K562 (cell line): ENCODE data around the gene SLC23A2. TPM values are rescaled to one million over a fixed set of nuclear protein-coding genes. Genes with fewer than 3 reads are reported as not detected.

Experiments used
- ATAC-seq: fragments of 200-7000 bp; cut with Tn5 transposase; 3 replicates; pipeline ENCODE4 v1.9.1; 2020; ENCODE audit warnings: moderate library complexity
- BruUV-seq: library from RNA; stranded (reverse); fragments of 400-500 nt; replicated peaks from 2 replicates; lab custom pipeline; 2021; lab: Mats Ljungman, UMichigan
- CTCF ChIA-PET: fragments of 300-600 bp; formaldehyde crosslinking; extraction: SDS; loops from one replicate; lab custom pipeline; 2021; ENCODE audit warnings: low intra/inter-chr PET ratio; lab: Yijun Ruan, JAX
- POLR2A ChIA-PET: fragments of 300-600, 350-650 bp; sonication (Branson Sonifier 250); formaldehyde crosslinking; extraction: SDS; loops from one replicate; lab custom pipeline; 2021; ENCODE audit warnings: antibody characterized with exemption, inconsistent platforms; lab: Yijun Ruan, JAX
- DNase-seq, 4 experiments: peaks; one replicate each; pipeline versions ENCODE4 v3.0.0 to v3.0.0-alpha.2; 2011 to 2018; ENCODE audit warnings: low spot score in 3 of 4, mixed read lengths in 3 of 4; ENCODE audit errors: extremely low read depth in 1 of 4
- FAIRE-seq: peaks from 2 replicates; lab custom pipeline; 2011; peaks lifted over from hg19 to GRCh38; lab: Jason Lieb, UNC
- H2AFZ ChIP-seq: 2 replicates; pipeline ENCODE4 v1.6.0; 2011; ENCODE audit warnings: low read depth, low read length, control low read depth, inconsistent platforms
- H3K27ac ChIP-seq: fragments of 200-600 bp; 3 replicates; pipeline ENCODE4 v1.8.0; 2011; ENCODE audit warnings: low read depth, mild to moderate bottlenecking, control low read depth, inconsistent platforms, low read length, moderate library complexity, mixed read lengths; ENCODE audit errors: extremely low read depth
- H3K27me3 ChIP-seq, 2 experiments: fragments of 300-600 bp in 1 of 2; 2 replicates in 1 of 2; 3 replicates in 1 of 2; pipeline versions ENCODE4 v1.6.0 to v1.8.0; 2011; ENCODE audit warnings: inconsistent platforms in 2 of 2, low read length in 2 of 2, mild to moderate bottlenecking in 1 of 2, mixed read lengths in 1 of 2, moderate library complexity in 1 of 2; ENCODE audit not compliant: control insufficient read depth in 2 of 2, insufficient read depth in 2 of 2
- H3K36me3 ChIP-seq: fragments of 300-600 bp; 3 replicates; pipeline ENCODE4 v1.8.0; 2011; ENCODE audit warnings: mild to moderate bottlenecking, low read length, inconsistent platforms; ENCODE audit not compliant: control insufficient read depth, insufficient read depth
- H3K4me1 ChIP-seq, 2 experiments: fragments of 200-600 bp in 1 of 2; replicated peaks in 1 of 2; 2 replicates in 1 of 2; 3 replicates in 1 of 2; pipeline versions ENCODE4 v1.5.1 to v1.8.0; 2011; ENCODE audit warnings: inconsistent platforms in 2 of 2, low read length in 2 of 2, mild to moderate bottlenecking in 1 of 2, mixed read lengths in 1 of 2, moderate library complexity in 1 of 2; ENCODE audit not compliant: control insufficient read depth in 2 of 2, insufficient read depth in 2 of 2
- H3K4me2 ChIP-seq: 2 replicates; pipeline ENCODE4 v1.6.1; 2011; ENCODE audit warnings: low read length, control low read depth, inconsistent platforms, mixed read lengths; ENCODE audit not compliant: insufficient read depth
- H3K4me3 ChIP-seq: fragments of 200-600 bp; sonication (generic), shearing (Covaris generic); 2 replicates; pipeline ENCODE4 v1.5.1; 2016; ENCODE audit warnings: control low read depth, inconsistent platforms
- H3K79me2 ChIP-seq: fragments of 200-600 bp; 3 replicates; pipeline ENCODE4 v1.8.0; 2011; ENCODE audit warnings: low read length, inconsistent platforms; ENCODE audit not compliant: control insufficient read depth, insufficient read depth
- H3K9ac ChIP-seq, 2 experiments: 2 replicates each; pipeline versions ENCODE4 v1.6.0 to v1.6.1; 2011; ENCODE audit warnings: low read depth in 2 of 2, low read length in 2 of 2, control low read depth in 1 of 2, inconsistent platforms in 1 of 2, mild to moderate bottlenecking in 1 of 2, mixed read lengths in 1 of 2; ENCODE audit not compliant: insufficient read depth in 1 of 2
- H3K9me1 ChIP-seq: one replicate; pipeline ENCODE4 v1.6.0; 2011; ENCODE audit warnings: inconsistent platforms, mild to moderate bottlenecking, low read length, moderate library complexity; ENCODE audit not compliant: control insufficient read depth, insufficient read depth
- H3K9me3 ChIP-seq: replicated peaks from 2 replicates; pipeline ENCODE4 v1.5.1; 2011; ENCODE audit warnings: low read depth, low read length, inconsistent platforms; ENCODE audit not compliant: control insufficient read depth, insufficient read depth
- H4K20me1 ChIP-seq: replicated peaks from 2 replicates; pipeline ENCODE4 v1.6.1; 2011; ENCODE audit warnings: low read length, inconsistent platforms, mixed read lengths; ENCODE audit not compliant: control insufficient read depth, insufficient read depth
- CBX3 ChIP-seq, 2 experiments: IDR thresholded peaks; 1 replicate in 1 of 2; 2 replicates in 1 of 2; pipeline ENCODE4 v1.6.1; 2012; ENCODE audit warnings: inconsistent platforms in 2 of 2, low read length in 2 of 2, borderline replicate concordance in 1 of 2, control low read depth in 1 of 2
- ILF3 ChIP-seq: fragments of 450-650 bp; IDR thresholded peaks from 2 replicates; pipeline ENCODE4 v1.6.1; 2018; ENCODE audit warnings: antibody characterized with exemption, mild to moderate bottlenecking, moderate library complexity, borderline replicate concordance
- KHSRP ChIP-seq: fragments of 450-650 bp; IDR thresholded peaks from 2 replicates; pipeline ENCODE4 v1.6.1; 2017
- L3MBTL2 ChIP-seq: fragments of 450-650 bp; IDR thresholded peaks from 2 replicates; pipeline ENCODE4 v1.6.1; 2016; ENCODE audit warnings: mild to moderate bottlenecking, moderate library complexity
- MCM2 ChIP-seq: fragments of 450-650 bp; IDR thresholded peaks from 2 replicates; pipeline ENCODE4 v1.6.1; 2017; ENCODE audit warnings: low read depth, mild to moderate bottlenecking
- PHB2 ChIP-seq: fragments of 450-650 bp; IDR thresholded peaks from 2 replicates; pipeline ENCODE4 v1.6.1; 2017; ENCODE audit warnings: low read depth
- POLR3G ChIP-seq: IDR thresholded peaks from 2 replicates; pipeline ENCODE4 v1.6.1; 2011; ENCODE audit not compliant: insufficient read length, insufficient replicate concordance; ENCODE audit errors: extremely low read depth
- RAD21 ChIP-seq, 2 experiments: fragments of 250-450 bp in 1 of 2; fragments of 450-650 bp in 1 of 2; sonication (Bioruptor Pico) in 1 of 2; formaldehyde crosslinking in 1 of 2; IDR thresholded peaks in 1 of 2; conservative IDR thresholded peaks in 1 of 2; 2 replicates each; pipeline versions ENCODE4 v1.4.0 to v1.8.0; 2020 to 2022; ENCODE audit warnings: mild to moderate bottlenecking in 2 of 2, moderate library complexity in 1 of 2
- RB1 ChIP-seq: fragments of 450-650 bp; IDR thresholded peaks from 2 replicates; pipeline ENCODE4 v1.6.1; 2017; ENCODE audit warnings: low read depth, mild to moderate bottlenecking
- TGIF2 ChIP-seq: sonication (generic); formaldehyde crosslinking; IDR thresholded peaks from 2 replicates; pipeline ENCODE4 v1.8.1; 2022; ENCODE audit warnings: mild to moderate bottlenecking, missing genetic modification reagents, moderate library complexity
- ZNF165 ChIP-seq: fragments of 250-450 bp; sonication (Bioruptor Pico); IDR thresholded peaks from 2 replicates; pipeline ENCODE4 v1.4.0; 2020; ENCODE audit warnings: borderline replicate concordance
- ZNF507 ChIP-seq: conservative IDR thresholded peaks from 2 replicates; pipeline ENCODE4 v1.6.1; 2017; ENCODE audit warnings: missing genetic modification characterization, missing compliant biosample characterization
- ZNF518B ChIP-seq: fragments of 250-450 bp; sonication (Bioruptor Pico); IDR thresholded peaks from 2 replicates; pipeline ENCODE4 v1.5.0; 2021; ENCODE audit warnings: mild to moderate bottlenecking, moderate library complexity
- WGBS: fragments of 100-300 bp; shearing (Covaris generic); methylation state at CpG from one replicate; pipeline ENCODE4 v1.1.6; 2016; ENCODE audit warnings: low coverage, mixed read lengths; ENCODE audit not compliant: insufficient coverage; ENCODE audit errors: missing lambda C conversion rate; 5-methylcytosine and 5-hydroxymethylcytosine counted together
- in situ Hi-C: fragments of 300-500 bp; cut with MboI; formaldehyde crosslinking; loops from 4 replicates; pipeline ENCODE4 v1.15.0; 2018; ENCODE audit warnings: inconsistent platforms, mixed read lengths
- intact Hi-C: fragments of 100-400 bp; cut with micrococcal nuclease; formaldehyde crosslinking; loops from 2 replicates; pipeline ENCODE4 v1.14.2; 2022
- polyA plus RNA-seq, 8 experiments: library from polyadenylated mRNA; depleted of rRNA in 4 of 8; stranded (reverse) in 5 of 8; unstranded in 3 of 8; fragments of >200 nt; fragmentation: Nextera tagmentation in 2 of 8; fragmentation: Illumina TruSeq in 1 of 8; extraction: Ambion mirVana in 2 of 8; extraction: Trizol in 1 of 8; gene quantifications; 2 replicates each; pipeline versions ENCODE4 v1.2.1 to v1.2.3, GENCODE V29; 2011 to 2014; ENCODE audit warnings: inconsistent platforms in 1 of 8, missing spikeins in 1 of 8
- total RNA-seq, 7 experiments: library from RNA; depleted of rRNA in 6 of 7; stranded (reverse); fragments of >200 nt in 6 of 7; fragmentation: Illumina TruSeq in 2 of 7; extraction: Trizol in 2 of 7; gene quantifications; 2 replicates each; pipeline versions ENCODE4 v1.2.1 to v1.2.3, GENCODE V29; 2011 to 2021; ENCODE audit warnings: low replicate concordance in 1 of 7
- TF ChIP-seq, protein P1 (sequence below): fragments of 250-450 bp; sonication (Bioruptor Pico); IDR thresholded peaks from 2 replicates; pipeline ENCODE4 v1.8.0; 2022; ENCODE audit warnings: inconsistent platforms, mild to moderate bottlenecking, moderate library complexity, borderline replicate concordance
- TF ChIP-seq, protein P2 (sequence below): fragments of 450-650 bp; formaldehyde crosslinking; IDR thresholded peaks from 2 replicates; pipeline ENCODE4 v1.4.0; 2020; ENCODE audit warnings: mild to moderate bottlenecking, moderate library complexity

Gene SLC23A2
- total and polyA plus RNA-seq, 9 of the 15 experiments (the other 6 are each of a cell fraction or from before 2014, with no cell fraction given) = 0.39 to 6.7 (median 3.2) TPM

GRCh38 chr20:4887586-4887985 lies 113.7 kb downstream of the SLC23A2 start:
- intact Hi-C loops = no loop called here
- BruUV-seq = no TSS peak
- Histone ChIP-seq H3K4me2 (no peak overlapping the region), H3K4me1 (no peaks in the 10 kb centered on the region), H3K27ac (no peak overlapping the region), H4K20me1 (0 out of 2 replicates have a peak, but pooled peaks cover 7% of the 10 kb centered on the region), H3K27me3 (no peaks in the 10 kb centered on the region), H3K36me3 (no peaks in the 10 kb centered on the region), H2AFZ (no peak overlapping the region), H3K9me1 (no peaks in the 10 kb centered on the region), H3K9ac (no peak overlapping the region), H3K4me3 (no peak overlapping the region), H3K79me2 (no peaks in the 10 kb centered on the region), H3K9me3 (no peaks in the 10 kb centered on the region)
- POLR2A ChIA-PET = no interaction called here
- ATAC-seq = no peak
- in situ Hi-C loops = no loop called here
- TF ChIP-seq ZNF165 (CRISPR knock-in tag) = no peak
- no peak for TF ChIP-seq RAD21 (CRISPR knock-in tag; conservative IDR thresholded peaks at IDR 0.05 in 1 of 2, IDR thresholded peaks at IDR 0.05 in 1 of 2)
- TF ChIP-seq POLR3G = no peak
- no peak for TF ChIP-seq ZNF518B
- TF ChIP-seq ZNF507 (tag) = no peak
- TF ChIP-seq TGIF2 (CRISPR knock-in tag) = no peak
- no peak for TF ChIP-seq ILF3
- TF ChIP-seq RB1 = no peak
- no peak for TF ChIP-seq L3MBTL2
- TF ChIP-seq KHSRP = no peak
- TF ChIP-seq, protein P1, sequence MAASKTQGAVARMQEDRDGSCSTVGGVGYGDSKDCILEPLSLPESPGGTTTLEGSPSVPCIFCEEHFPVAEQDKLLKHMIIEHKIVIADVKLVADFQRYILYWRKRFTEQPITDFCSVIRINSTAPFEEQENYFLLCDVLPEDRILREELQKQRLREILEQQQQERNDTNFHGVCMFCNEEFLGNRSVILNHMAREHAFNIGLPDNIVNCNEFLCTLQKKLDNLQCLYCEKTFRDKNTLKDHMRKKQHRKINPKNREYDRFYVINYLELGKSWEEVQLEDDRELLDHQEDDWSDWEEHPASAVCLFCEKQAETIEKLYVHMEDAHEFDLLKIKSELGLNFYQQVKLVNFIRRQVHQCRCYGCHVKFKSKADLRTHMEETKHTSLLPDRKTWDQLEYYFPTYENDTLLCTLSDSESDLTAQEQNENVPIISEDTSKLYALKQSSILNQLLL (CRISPR knock-in tag) = no peak
- TF ChIP-seq, protein P2, sequence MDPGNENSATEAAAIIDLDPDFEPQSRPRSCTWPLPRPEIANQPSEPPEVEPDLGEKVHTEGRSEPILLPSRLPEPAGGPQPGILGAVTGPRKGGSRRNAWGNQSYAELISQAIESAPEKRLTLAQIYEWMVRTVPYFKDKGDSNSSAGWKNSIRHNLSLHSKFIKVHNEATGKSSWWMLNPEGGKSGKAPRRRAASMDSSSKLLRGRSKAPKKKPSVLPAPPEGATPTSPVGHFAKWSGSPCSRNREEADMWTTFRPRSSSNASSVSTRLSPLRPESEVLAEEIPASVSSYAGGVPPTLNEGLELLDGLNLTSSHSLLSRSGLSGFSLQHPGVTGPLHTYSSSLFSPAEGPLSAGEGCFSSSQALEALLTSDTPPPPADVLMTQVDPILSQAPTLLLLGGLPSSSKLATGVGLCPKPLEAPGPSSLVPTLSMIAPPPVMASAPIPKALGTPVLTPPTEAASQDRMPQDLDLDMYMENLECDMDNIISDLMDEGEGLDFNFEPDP (CRISPR knock-in tag) = no peak
- TF ChIP-seq CBX3 (IDR thresholded peaks at IDR 0.05; ENCODE audit: borderline replicate concordance in 1 of 2, low read length in 2 of 2) = no peak
- no peak for TF ChIP-seq MCM2
- TF ChIP-seq PHB2 = no peak
- no peak for DNase-seq
- CTCF ChIA-PET = no interaction called here
- FAIRE-seq = no peak
- 44% methylated on average over 9 of the region's 11 CpGs for WGBS
